GM21360 (cell line): ENCODE results near the gene TP53.
A peak's percentile ranks its signal among the peaks of the same experiment; 100 is the strongest.

Experiments
- ATAC-seq: cut with Tn5 transposase; IDR thresholded peaks from one replicate; pipeline ENCODE4 v1.9.1; 2021; ENCODE audit warnings: mild to moderate bottlenecking, moderate library complexity; ENCODE audit not compliant: unreplicated experiment

TP53 gene

DNA sequence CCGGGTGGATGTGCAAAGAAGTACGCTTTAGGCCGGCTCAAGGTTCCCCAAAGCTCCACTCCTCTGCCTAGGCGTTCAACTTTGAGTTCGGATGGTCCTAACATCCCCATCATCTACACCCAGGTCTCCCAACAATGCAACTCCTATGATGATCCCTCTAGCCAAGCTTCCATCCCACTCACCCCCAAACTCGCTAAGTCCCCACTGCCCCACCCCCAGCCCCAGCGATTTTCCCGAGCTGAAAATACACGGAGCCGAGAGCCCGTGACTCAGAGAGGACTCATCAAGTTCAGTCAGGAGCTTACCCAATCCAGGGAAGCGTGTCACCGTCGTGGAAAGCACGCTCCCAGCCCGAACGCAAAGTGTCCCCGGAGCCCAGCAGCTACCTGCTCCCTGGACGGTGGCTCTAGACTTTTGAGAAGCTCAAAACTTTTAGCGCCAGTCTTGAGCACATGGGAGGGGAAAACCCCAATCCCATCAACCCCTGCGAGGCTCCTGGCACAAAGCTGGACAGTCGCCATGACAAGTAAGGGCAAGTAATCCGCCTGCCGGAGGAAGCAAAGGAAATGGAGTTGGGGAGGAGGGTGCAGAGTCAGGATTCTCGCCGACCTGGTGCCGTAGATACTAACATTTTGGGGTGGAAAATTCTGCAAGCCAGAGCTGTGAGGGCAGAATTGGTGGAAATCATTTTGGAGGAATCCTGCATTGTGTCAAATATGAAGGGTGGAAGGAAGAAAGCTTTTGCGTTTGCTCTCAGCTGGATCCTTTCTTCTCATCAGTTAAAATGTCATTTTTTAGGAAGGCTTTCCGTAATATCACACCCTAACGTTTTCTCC lies at the start of gene TP53:
TSS of gene TP53 (minus strand) at position 419 of the 836 bp plus-strand sequence. CDS start 10,896 bp downstream, outside the sequence.
- peak; percentile 37 for ATAC-seq

DNA sequence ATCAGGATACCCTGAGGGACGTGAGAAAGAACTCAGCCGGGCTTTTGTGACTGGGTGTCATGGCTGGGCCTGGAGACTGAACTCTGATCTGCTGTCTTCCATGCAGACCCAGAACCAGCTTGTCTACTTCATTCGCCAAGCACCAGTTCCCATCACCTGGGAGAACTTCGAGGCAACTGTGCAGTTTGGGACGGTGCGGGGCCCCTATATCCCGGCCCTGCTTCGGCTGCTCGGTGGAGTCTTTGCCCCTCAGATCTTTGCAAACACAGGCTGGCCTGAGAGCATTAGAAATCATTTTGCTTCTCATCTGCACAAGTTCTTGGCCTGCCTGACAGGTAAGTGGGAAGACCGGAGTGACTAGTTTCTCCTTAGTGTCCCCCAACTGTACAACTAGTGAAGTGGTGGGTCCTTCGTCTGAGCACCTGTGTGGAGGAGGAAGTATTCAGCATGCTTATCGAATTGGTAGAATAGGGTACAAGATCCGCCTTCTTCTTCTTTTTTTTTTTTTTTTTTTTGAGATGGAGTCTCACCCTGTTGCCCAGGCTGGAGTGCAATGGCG lies 45.8 kb upstream of the TP53 start:
- no peak for ATAC-seq

DNA sequence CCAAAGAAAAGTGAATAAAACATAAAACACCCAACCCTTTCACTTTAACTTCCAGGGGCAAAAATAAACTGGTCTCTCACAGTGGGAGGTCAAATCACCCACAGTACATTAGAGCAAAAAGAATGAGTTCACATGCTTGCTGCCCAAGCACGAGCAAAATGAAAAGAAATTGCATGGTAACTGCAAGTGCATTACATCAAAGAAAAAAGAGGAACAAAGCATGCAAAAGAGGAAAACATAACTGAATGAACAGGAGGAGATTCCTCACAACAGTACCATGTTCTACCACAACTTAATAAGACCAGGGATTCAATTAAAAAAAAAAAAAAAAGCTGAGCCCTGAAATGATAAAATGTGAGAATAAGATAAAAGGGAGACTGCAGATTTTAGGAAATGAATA lies 42.5 kb upstream of the TP53 start:
- ATAC-seq, result no peak

DNA sequence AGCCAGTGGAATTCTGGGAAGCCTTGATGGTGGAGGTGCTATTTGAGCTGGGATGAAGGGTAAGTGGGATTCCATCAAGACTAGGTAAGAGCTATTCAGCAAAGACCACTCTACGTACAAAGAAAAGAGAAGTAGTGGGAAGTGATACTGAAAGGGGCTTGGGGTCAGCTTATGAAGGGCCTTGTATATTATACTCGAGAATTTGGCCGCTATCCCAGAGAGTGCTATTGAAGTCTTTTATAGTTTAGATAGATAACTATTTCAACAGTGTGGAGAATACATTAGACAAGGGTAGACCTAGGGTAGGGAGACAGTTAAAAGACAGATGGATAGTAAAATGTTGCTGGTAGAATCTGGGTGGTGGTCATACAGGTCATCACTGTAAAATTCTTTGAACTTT lies 40.6 kb upstream of the TP53 start:
- ATAC-seq, result no peak

DNA sequence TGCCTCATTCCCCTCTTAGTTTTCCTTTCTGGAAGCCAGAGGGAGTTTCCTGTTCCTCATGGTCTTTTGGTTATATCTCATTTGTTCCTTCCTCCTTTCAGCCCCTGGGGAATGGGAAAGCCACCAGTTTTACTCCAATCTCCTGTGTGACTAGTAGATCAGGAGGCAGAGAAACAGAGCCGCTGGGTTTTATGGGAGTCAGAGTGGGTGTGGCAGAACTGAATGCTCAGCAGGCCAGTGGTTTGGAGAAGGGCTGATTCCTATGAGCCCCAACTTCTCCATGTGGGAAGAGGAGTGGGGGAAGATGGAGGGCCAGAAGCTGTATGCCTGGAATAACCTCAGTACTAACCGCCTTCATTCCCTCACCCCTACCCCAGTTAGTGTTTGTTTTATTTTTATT lies 34.3 kb upstream of the TP53 start:
- ATAC-seq, result no peak

DNA sequence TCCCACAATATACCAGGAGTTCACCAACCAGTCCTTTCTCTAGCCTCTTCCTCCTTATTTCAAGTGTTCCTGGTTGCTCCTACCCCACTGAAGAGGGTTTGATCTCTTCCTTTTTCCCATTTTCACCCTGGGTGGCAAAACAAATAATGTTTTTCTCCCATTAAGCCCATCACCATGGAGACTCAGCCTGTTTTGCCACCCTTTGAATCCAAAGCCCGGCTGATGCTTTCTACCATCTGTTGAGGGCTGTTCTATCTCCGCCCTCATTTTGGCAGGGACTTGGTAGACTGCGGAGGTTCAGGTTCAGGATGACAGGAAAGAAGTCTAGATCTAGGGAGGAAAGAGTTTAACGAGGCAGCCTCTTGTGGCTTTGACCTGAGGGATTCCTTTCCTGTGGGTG lies 32.8 kb upstream of the TP53 start:
- no peak for ATAC-seq

DNA sequence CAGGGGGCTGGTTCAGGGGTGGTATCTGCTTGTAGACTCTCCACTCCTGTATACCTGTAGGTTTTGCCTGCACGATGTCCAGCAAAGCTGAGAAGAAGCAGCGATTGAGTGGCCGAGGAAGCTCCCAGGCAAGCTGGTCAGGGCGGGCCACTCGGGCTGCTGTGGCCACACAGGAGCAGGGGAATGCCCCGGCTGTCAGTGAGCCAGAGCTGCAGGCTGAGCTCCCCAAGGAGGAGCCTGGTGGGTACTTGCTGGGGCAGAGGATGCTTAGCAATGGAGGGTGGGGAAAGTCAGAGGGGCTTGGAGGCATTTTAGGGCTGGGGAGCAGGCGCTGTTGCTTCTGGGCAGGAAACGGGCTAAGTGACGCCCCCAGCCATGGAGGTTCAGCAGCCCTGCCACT lies 32.4 kb upstream of the TP53 start:
- no peak for ATAC-seq

DNA sequence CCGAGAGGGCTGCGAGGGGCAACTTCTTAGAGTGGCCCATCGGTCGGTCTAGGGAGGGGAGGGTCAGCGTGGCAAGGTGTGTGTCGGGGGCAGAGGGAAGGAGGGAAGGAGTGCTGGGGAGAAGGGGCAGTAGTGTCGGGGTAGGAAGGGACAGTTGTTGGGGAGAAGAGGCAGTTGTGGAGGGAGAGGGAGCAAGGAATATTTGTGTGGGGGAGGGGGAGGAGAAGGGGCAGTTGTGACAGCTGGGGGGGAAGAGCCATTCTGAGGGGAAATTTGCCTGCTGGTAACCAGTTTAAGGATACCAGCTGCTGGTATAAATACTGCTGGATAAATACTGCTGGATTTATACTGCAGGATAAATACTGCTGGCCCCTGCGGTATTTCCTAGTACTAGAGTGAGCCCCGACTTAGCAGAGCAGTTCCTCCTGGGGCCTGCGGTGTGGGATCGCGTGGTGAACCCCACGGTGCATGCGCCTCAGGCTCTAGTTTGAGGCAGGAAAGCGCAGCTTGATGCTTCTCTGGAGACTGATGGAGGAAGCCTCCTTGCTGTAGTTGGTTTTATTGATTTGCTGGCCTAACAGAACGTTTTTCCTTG lies 30.6 kb upstream of the TP53 start:
- no peak for ATAC-seq

DNA sequence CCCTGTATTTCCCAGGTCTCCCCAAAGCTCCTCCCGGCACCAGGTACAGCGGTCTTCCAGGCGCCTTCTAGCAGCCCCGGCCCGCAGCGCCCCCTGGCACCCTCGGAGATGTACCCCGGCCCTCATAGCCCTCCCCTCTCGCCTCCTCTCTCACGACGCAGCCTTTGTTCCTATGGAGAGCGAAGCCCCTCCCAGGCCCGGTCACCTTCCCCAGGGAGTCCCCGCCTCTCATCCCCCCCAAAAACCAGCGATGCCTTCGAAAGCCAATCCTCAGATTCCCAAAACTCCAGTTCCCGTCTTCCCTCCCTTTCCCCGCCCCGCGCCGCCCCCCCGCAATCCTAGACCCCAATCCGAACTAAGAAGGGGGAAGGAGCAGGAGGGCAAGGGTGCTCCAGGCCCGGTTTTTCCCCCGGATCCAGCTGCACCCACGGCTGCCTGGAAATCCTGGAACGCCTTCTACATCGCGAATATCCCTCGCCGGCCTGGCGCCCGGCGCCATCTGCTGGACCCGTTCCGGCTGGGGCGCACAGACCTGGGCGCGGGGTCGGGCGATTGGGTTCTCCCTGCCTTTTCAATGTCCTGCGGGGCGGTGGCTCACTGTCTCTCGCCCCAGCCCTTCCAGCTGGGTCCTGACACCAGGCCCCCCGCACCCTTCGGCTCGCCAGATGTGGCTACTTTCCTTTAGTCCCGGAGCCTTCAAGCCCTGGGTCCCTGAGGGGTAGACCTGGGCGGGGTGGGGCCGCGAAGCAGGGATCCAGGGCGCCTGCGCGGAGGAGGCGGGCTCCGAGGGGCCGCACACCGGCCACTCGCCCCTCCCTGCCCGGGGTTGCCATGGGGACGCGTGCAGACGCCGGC lies 29.8 kb upstream of the TP53 start, which contains the start of gene DNAH2:
TSS of gene DNAH2 (plus strand) at position 844 of the 855 bp plus-strand sequence. CDS start 1,991 bp downstream, outside the sequence.
- no peak for ATAC-seq

DNA sequence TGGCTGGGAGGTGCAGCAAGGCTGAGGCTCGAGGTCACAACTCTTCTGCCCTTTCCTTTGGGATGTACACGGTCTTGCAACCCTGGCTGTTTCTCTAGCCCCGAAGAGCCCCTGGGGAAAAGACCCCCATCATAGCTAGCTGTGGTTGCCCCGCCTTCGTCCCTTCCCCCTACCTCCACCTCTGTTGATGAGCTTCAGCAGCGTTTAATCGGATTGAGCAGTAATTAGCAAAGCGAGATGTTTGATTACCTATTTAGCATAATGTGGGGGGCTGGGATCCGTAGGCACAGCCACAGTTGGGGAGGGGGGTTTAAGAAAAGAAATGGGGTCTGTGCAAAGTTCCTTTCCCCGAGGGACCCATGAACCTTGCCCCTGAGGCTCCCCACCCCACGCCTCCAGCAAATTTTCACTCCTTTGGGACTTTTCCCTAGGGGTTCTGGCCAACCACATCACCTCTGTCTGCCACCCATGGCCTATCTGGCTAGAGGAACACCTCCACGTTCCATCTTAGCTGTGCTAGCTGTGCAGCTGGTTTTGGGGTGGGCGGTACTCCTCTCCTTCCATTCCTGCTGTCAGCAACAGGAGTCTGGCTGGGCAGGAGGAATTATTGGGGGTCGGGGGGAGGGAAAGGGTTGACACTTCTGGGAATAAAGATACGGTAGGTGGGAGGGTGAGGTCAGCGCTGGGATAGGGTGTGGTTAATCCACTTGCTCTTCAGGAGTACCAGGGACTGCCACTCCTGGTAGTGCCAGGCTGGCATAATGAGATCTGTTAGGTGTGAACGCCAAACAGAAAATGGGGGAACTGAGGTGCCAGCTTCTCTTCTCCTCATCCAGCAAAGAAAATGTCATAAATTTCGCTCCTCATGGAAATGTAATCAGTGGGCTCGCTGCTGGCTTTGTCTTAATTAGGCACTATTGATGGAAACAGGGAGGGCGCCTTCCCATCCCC lies 28.9 kb upstream of the TP53 start:
- ATAC-seq, result no peak

DNA sequence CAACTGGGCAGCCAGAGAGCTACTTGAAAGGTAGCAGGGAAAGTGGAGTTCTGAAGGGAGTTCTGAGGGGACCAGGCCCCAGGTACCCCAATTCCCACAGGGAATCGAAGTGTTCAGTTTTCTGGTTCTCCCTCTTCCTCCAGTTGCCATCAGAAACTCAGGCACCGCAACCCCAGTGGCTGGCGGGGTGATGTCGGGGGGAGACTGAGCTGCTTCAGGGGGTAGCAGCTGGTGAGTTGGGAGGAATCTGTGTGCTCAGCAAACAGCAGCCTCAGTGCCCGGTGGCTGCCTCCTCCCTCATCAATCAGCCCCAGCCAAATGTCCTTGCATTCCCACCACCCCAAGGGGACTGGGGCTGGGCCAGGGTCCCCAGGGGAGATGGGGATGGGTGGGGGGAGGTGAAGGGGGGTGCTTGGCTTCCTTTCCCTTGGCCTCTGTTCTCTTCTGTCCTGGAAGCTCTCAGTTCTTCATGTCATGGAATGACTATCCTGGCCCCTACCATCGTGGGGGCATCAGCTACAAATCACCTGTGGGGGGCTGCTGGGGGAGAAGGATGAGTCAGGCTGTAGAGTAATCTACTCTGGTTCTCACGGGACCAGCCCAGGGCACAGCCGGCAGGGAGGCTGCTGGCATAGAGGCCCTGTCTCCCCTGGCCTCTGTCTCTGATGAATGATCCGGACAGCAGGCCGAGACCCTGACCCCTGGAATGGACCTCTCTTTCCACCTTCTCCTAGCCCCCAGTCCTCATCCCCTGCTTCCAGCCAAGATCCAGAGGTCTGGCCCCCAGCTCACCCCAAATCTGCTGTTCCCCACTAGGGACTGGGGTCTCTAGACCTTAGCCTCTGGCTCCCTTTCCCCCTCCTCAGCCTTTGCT lies 27.7 kb upstream of the TP53 start:
- ATAC-seq, result no peak

DNA sequence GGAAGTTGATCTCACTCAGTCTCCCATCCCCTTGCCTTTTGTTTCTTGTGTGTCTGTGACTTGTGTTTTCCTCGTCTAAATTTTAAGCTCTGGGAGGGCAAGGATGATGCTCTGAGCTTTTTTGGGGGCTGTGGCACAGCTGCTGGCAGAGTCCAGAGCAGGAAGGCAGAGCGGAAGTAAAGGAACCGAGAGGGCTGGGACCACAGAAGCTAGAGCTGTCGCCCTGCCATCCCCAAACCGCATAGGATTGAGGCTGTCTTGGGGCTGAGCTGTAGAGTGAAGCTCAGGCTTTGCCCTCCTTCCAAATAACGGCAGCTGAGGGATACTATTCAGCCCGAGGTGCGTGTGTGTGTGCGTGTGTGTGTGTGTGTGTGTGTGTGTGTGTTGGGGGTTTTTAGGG lies 26.5 kb upstream of the TP53 start:
- ATAC-seq, result no peak

DNA sequence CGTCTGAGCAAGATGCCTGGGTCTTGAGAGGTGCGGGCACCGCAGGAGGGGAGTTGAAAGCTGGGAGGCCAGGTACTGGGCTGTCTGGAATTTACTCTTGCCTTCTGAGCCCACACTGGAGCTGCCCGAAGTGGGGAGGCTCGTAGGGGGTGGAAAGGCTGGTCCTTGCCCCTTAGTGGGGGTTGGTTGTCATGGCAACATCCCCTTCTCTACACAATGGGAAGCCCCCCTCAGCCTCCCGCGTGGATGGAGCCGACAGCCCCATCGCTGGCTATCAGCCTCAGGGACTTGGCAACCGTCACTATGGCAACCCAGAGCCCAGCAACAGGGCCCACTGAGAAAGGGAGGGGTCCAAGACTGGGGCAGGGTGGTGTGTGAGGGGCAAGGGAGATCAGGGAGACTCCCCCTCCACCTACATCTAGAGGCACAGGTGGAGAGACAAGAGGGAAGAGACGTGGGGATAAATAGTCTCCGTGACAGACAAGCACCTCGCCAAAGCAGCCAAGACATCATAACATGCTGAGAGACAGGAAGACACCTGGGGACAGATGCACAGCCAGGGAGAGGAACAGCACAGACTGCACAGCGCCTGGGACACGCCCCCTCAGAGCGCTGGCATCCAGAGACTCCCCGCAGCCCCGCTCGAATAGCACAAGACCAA lies 25.0 kb upstream of the TP53 start:
- no peak for ATAC-seq

DNA sequence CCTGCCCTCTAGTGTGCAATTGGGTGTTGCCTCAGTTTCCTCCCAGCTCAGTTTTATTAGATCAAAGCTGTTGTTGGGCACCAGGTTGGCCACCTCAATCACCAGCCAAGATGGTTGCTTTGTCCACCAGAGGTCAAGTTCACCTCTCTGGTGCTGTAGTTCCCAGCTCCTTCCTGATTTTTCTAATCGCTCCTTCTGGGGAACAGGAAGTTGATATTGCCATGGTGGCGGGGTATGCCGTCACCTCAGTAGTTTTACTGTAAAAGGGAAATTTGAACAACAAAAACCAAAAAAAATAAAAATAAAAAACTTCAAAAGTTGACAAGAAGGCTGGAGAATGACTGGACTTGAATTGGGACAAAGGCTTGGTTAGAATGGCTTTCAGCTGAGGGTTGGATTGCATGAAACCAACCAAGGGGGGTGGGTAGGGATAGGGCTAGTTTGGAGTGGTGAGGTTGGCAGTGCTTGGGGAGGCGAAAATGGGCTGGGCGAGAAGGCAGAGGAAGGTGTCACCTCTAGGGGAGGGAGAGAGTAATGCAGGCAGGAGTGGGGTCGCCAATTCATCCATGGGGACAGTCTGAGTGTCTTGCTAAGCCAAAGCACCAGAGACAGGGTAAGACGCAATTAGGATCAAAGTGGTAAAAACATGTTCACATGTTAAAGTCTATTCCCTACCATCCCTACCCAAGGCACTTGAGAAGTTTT lies 23.9 kb upstream of the TP53 start:
- no peak for ATAC-seq

DNA sequence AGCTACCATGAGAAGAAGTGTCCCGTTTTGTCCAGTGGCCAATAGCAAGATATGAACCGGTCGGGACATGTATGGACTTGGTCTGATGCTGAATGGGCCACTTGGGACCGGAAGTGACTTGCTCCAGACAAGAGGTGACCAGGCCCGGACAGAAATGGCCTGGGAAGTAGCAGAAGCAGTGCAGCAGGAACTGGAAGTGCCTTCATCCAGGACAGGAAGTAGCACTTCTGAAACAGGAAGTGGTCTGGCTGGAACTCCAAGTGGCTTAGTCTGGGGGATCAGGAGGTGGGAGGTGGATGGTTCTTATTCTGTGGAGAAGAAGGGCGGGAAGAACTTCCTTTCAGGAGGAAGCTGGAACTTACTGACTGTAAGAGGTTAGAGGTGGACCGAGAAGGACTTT lies 23.0 kb upstream of the TP53 start:
- no peak for ATAC-seq

DNA sequence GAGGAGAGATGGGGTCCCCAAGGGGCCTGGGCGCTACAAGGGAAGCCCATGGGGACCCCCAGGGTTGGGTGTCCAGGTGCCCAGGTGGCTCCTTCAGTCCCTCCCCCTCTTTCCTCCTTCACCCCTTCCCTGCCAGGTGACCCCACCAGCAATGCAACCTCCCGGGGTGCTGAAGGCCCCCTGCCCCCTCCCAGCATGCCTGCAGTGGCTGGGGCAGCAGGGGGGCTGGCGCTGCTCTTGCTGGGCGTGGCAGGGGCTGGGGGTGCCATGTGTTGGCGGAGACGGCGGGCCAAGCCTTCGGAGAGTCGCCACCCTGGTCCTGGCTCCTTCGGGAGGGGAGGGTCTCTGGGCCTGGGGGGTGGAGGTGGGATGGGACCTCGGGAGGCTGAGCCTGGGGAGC lies 21.7 kb upstream of the TP53 start:
- no peak for ATAC-seq

DNA sequence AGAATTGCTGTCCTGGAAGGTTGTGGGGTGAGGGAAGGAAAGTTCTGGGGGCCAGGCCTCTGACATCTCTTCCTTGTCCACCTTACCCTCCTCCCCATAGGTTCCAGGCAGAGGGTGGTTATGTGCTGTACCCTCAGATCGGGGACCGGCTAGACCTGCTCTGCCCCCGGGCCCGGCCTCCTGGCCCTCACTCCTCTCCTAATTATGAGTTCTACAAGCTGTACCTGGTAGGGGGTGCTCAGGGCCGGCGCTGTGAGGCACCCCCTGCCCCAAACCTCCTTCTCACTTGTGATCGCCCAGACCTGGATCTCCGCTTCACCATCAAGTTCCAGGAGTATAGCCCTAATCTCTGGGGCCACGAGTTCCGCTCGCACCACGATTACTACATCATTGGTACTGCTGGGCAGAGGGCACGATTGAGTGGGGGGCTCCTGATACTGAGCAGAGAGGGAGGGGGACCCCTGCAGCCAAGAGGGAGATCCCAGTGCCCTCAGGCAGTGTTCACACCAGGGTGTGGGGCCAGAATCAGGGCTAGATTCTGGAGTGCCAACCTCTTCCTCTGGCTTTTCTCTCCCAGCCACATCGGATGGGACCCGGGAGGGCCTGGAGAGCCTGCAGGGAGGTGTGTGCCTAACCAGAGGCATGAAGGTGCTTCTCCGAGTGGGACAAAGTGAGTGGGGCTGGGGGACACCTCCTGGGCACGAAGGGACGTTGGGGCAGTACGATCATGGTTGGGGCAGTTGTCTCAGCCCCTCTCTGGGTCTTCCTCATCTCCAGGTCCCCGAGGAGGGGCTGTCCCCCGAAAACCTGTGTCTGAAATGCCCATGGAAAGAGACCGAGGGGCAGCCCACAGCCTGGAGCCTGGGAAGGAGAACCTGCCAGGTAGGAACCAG lies 20.8 kb upstream of the TP53 start:
- ATAC-seq, result no peak
